ENCODE measurements around the gene CYSLTR2. TPM values are rescaled to one million over a fixed set of nuclear protein-coding genes. Genes with fewer than 3 reads are reported as not detected.

CYSLTR2 gene
- total RNA-seq, 4 donors from 2014 or later, result 0.14 to 0.16 TPM; not detected in 2

DNA sequence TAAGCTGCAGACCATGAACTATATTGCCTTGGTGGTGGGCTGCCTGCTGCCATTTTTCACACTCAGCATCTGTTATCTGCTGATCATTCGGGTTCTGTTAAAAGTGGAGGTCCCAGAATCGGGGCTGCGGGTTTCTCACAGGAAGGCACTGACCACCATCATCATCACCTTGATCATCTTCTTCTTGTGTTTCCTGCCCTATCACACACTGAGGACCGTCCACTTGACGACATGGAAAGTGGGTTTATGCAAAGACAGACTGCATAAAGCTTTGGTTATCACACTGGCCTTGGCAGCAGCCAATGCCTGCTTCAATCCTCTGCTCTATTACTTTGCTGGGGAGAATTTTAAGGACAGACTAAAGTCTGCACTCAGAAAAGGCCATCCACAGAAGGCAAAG, 53.7 kb downstream of the CYSLTR2 start:
- no peak for DNase-seq
- TF ChIP-seq POLR2A (IDR thresholded peaks at IDR 0.05), result no peak
- TF ChIP-seq, protein P1, sequence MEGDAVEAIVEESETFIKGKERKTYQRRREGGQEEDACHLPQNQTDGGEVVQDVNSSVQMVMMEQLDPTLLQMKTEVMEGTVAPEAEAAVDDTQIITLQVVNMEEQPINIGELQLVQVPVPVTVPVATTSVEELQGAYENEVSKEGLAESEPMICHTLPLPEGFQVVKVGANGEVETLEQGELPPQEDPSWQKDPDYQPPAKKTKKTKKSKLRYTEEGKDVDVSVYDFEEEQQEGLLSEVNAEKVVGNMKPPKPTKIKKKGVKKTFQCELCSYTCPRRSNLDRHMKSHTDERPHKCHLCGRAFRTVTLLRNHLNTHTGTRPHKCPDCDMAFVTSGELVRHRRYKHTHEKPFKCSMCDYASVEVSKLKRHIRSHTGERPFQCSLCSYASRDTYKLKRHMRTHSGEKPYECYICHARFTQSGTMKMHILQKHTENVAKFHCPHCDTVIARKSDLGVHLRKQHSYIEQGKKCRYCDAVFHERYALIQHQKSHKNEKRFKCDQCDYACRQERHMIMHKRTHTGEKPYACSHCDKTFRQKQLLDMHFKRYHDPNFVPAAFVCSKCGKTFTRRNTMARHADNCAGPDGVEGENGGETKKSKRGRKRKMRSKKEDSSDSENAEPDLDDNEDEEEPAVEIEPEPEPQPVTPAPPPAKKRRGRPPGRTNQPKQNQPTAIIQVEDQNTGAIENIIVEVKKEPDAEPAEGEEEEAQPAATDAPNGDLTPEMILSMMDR (IDR thresholded peaks at IDR 0.05), result no peak
- no peak for TF ChIP-seq EP300 (IDR thresholded peaks at IDR 0.05; ENCODE audit: low read depth)
- no peak for TF ChIP-seq POLR2AphosphoS5 (IDR thresholded peaks at IDR 0.05)
- Histone ChIP-seq H3K4me1 (no peaks in the 10 kb centered on the region), H3K27me3 (no peaks in the 10 kb centered on the region), H3K9me3 (no peaks in the 10 kb centered on the region), H3K4me3 (no peak overlapping the region), H3K36me3 (no peaks in the 10 kb centered on the region), H3K27ac (no peak overlapping the region)
- in situ Hi-C loops (cut with MboI; ENCODE audit: low pct_ligation_motif_present in 1 of 4, low pct_unique_long_range_greater_than_20kb in 1 of 4, low sequenced_read_pairs in 3 of 4), result no loop called here
- intact Hi-C loops (cut with DNase I; ENCODE audit: low total_unique reads), result no loop called here
- WGBS, 2 donors (ENCODE audit: low coverage in 1 of 2), result 91% methylated on average over 5 of the region's 5 CpGs; no CpG with 5 or more reads in 1 of the 2 donors

- Histone ChIP-seq H3K36me3 (no peaks in the 10 kb centered on the region), H3K27me3 (no peaks in the 10 kb centered on the region), H3K4me1 (no peaks in the 10 kb centered on the region), H3K9me3 (no peaks in the 10 kb centered on the region), H3K4me3 (no peak overlapping the region), H3K27ac (no peak overlapping the region)
- TF ChIP-seq EP300 (IDR thresholded peaks at IDR 0.05; ENCODE audit: low read depth), result no peak
- no peak for TF ChIP-seq POLR2A (IDR thresholded peaks at IDR 0.05)
- TF ChIP-seq POLR2AphosphoS5 (IDR thresholded peaks at IDR 0.05), result no peak
- TF ChIP-seq, protein P1 (IDR thresholded peaks at IDR 0.05), result no peak
- no peak for DNase-seq
- in situ Hi-C loops (cut with MboI; ENCODE audit: low pct_ligation_motif_present in 1 of 4, low pct_unique_long_range_greater_than_20kb in 1 of 4, low sequenced_read_pairs in 3 of 4) (no loop called here), intact Hi-C loops (cut with DNase I; ENCODE audit: low total_unique reads) (no loop called here)
- 93 to 100% methylated on average over 1 of the region's 1 CpG for WGBS, 2 donors (ENCODE audit: low coverage in 1 of 2)
These were observed 55.0 kb downstream of the CYSLTR2 start for GRCh38 chr13:48708764-48709163.

DNA sequence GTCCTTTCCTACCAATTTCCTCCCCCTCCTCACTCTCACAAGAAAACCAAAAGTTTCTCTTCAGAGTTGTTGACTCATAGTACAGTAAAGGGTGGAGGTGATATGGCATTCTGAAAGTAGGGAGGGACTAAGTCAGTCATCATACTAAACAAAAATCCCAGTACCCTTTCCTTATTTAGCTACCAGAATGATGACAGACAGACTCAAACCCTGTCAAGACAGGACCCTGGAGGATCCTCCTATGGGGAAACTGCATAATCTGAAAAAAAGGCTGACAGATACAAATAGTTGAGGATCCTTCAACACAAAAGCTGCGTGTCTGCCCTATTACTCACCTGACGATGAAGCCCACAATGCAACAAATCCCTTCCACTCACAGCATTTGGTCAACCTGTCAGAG, 55.5 kb downstream of the CYSLTR2 start:
- Histone ChIP-seq H3K4me1 (no peaks in the 10 kb centered on the region), H3K36me3 (no peaks in the 10 kb centered on the region), H3K4me3 (no peak overlapping the region), H3K27ac (no peak overlapping the region), H3K27me3 (no peaks in the 10 kb centered on the region), H3K9me3 (no peaks in the 10 kb centered on the region)
- DNase-seq, result no peak
- 74 to 95% methylated on average over 2 of the region's 2 CpGs for WGBS, 2 donors (ENCODE audit: low coverage in 1 of 2)
- intact Hi-C loops (cut with DNase I; ENCODE audit: low total_unique reads), result no loop called here
- TF ChIP-seq POLR2A (IDR thresholded peaks at IDR 0.05) (no peak), EP300 (IDR thresholded peaks at IDR 0.05; ENCODE audit: low read depth) (no peak), POLR2AphosphoS5 (IDR thresholded peaks at IDR 0.05) (no peak)
- TF ChIP-seq, protein P1 (IDR thresholded peaks at IDR 0.05), result no peak
- in situ Hi-C loops (cut with MboI; ENCODE audit: low pct_ligation_motif_present in 1 of 4, low pct_unique_long_range_greater_than_20kb in 1 of 4, low sequenced_read_pairs in 3 of 4), result no loop called here

- no peaks in the 10 kb centered on the region for H3K9me3 ChIP-seq
- in situ Hi-C loops (cut with MboI; ENCODE audit: low pct_ligation_motif_present in 1 of 4, low pct_unique_long_range_greater_than_20kb in 1 of 4, low sequenced_read_pairs in 3 of 4), result no loop called here
These were observed 56.4 kb downstream of the CYSLTR2 start for GRCh38 chr13:48710160-48710559.

More at GRCh38 chr13:48710160-48710559, 56.4 kb downstream of the CYSLTR2 start:
- intact Hi-C loops (cut with DNase I; ENCODE audit: low total_unique reads), result no loop called here
- Histone ChIP-seq H3K27me3 (no peaks in the 10 kb centered on the region), H3K36me3 (no peaks in the 10 kb centered on the region), H3K27ac (no peak overlapping the region), H3K4me1 (no peaks in the 10 kb centered on the region), H3K4me3 (no peak overlapping the region)
- TF ChIP-seq, protein P1 (IDR thresholded peaks at IDR 0.05), result no peak
- no peak for TF ChIP-seq POLR2A (IDR thresholded peaks at IDR 0.05)
- TF ChIP-seq POLR2AphosphoS5 (IDR thresholded peaks at IDR 0.05), result no peak
- no peak for TF ChIP-seq EP300 (IDR thresholded peaks at IDR 0.05; ENCODE audit: low read depth)
- DNase-seq, result no peak
- WGBS, 2 donors (ENCODE audit: low coverage in 1 of 2), result 60 to 86% methylated on average over 1 of the region's 1 CpG

All from transverse colon (tissue), 4 donors.